Neural progenitor cell (in vitro differentiated cells): ENCODE measurements around the gene GFI1. TPM values are rescaled to one million over a fixed set of nuclear protein-coding genes. Genes with fewer than 3 reads are reported as not detected.
"Not testable (repeated sequence)": the region's sequence is repeated elsewhere in the genome, so short reads cannot be mapped to it uniquely, and the experiment has no call there.

ENCODE experiments used
- DNase-seq: peaks from one replicate; pipeline ENCODE4 v3.0.0-alpha.2; 2016; ENCODE audit warnings: low spot score
- H2AFZ ChIP-seq: fragments of 200-600 bp; sonication (generic); replicated peaks from 2 replicates; pipeline ENCODE4 v1.6.1; 2016; ENCODE audit warnings: antibody characterized with exemption
- H3F3A ChIP-seq: fragments of 200-600 bp; sonication (generic); 2 replicates; pipeline ENCODE4 v1.6.1; 2016; ENCODE audit warnings: antibody characterized with exemption, low read depth
- H3K27ac ChIP-seq: fragments of 200-600 bp; sonication (generic); 2 replicates; pipeline ENCODE4 v1.5.1; 2016; ENCODE audit warnings: mild to moderate bottlenecking
- H3K27me3 ChIP-seq: fragments of 200-600 bp; sonication (generic); 2 replicates; pipeline ENCODE4 v1.6.1; 2016; ENCODE audit warnings: mild to moderate bottlenecking, moderate library complexity
- H3K36me3 ChIP-seq: fragments of 200-600 bp; sonication (generic); 2 replicates; pipeline ENCODE4 v1.5.1; 2016
- H3K4me1 ChIP-seq: fragments of 200-600 bp; sonication (generic); 2 replicates; pipeline ENCODE4 v1.6.1; 2016; ENCODE audit warnings: mixed run types
- H3K4me2 ChIP-seq: fragments of 200-600 bp; sonication (generic); 2 replicates; pipeline ENCODE4 v1.6.1; 2016
- H3K4me3 ChIP-seq: fragments of 200-600 bp; sonication (generic); 2 replicates; pipeline ENCODE4 v1.5.1; 2016
- H3K79me2 ChIP-seq: fragments of 200-600 bp; sonication (generic); 2 replicates; pipeline ENCODE4 v1.6.1; 2016; ENCODE audit warnings: low read depth
- H3K9ac ChIP-seq: fragments of 200-600 bp; sonication (generic); 2 replicates; pipeline ENCODE4 v1.6.1; 2016
- H3K9me3 ChIP-seq: fragments of 200-600 bp; sonication (generic); 2 replicates; pipeline ENCODE4 v1.5.1; 2016; ENCODE audit warnings: low read depth
- H4K20me1 ChIP-seq: fragments of 200-600 bp; sonication (generic); 2 replicates; pipeline ENCODE4 v1.6.1; 2016; ENCODE audit warnings: low read depth
- H3K27ac Mint-ChIP-seq: 3 replicates; pipeline ENCODE4 v1.8.0; 2021; ENCODE audit warnings: mixed read lengths
- H3K27me3 Mint-ChIP-seq: 2 replicates; pipeline ENCODE4 v1.8.0; 2022; ENCODE audit warnings: low read depth, mild to moderate bottlenecking, inconsistent platforms, moderate library complexity, mixed read lengths; ENCODE audit not compliant: insufficient read depth
- H3K36me3 Mint-ChIP-seq: 3 replicates; pipeline ENCODE4 v1.8.0; 2021; ENCODE audit warnings: mixed read lengths
- H3K4me1 Mint-ChIP-seq: 3 replicates; pipeline ENCODE4 v1.8.0; 2021; ENCODE audit warnings: mixed read lengths
- H3K4me3 Mint-ChIP-seq: 3 replicates; pipeline ENCODE4 v1.8.0; 2021; ENCODE audit warnings: mild to moderate bottlenecking, moderate library complexity, mixed read lengths
- H3K9me3 Mint-ChIP-seq: 3 replicates; pipeline ENCODE4 v1.8.0; 2020; ENCODE audit warnings: mixed read lengths
- CTCF ChIP-seq: fragments of 200-600 bp; sonication (generic); IDR thresholded peaks from 2 replicates; pipeline ENCODE4 v1.5.1; 2017; ENCODE audit warnings: antibody characterized with exemption, mild to moderate bottlenecking
- EZH2 ChIP-seq: fragments of 200-600 bp; sonication (generic); IDR thresholded peaks from 2 replicates; pipeline ENCODE4 v1.6.1; 2017; ENCODE audit warnings: antibody characterized with exemption, mild to moderate bottlenecking, moderate library complexity
- EZH2phosphoT487 ChIP-seq: fragments of 200-600 bp; sonication (generic); IDR thresholded peaks from 2 replicates; pipeline ENCODE4 v1.6.1; 2017; ENCODE audit warnings: antibody characterized with exemption
- total RNA-seq: library from RNA; depleted of rRNA; stranded (reverse); fragments of >200 nt; gene quantifications from 2 replicates; pipeline ENCODE4 v1.2.3, GENCODE V29; 2015; ENCODE audit warnings: low replicate concordance

Gene GFI1
- total RNA-seq, 1 donor from 2014 or later = not detected

DNA sequence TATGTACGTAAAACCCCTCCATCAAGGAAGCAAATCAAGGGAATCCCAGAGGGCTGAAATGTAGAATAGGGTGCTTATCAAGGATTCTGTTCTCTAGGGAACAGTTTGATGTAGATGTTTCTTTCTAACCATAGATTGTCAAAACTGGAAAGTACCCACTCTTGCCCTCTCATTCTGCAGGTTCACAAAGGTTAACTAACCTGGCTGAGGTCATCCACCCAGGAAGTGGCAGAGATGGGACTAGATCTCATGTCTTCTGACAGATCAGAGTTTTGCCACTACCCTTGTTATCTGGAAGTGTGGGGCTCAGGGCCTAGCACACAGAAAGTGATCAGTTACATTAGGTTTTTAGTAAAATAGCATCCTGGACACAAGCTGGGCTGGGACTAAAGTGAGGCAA lies 47.4 kb downstream of the GFI1 start:
- Histone ChIP-seq H3K27ac (no peak overlapping the region), H3K4me3 (no peak overlapping the region), H3K79me2 (no peaks in the 10 kb centered on the region), H3K9ac (no peak overlapping the region), H3K36me3 (no peaks in the 10 kb centered on the region), H3K9me3 (no peaks in the 10 kb centered on the region), H4K20me1 (no peaks in the 10 kb centered on the region), H3K4me1 (peaks cover 8% of the 10 kb centered on the region), H2AFZ (no peak overlapping the region), H3K4me2 (no peak overlapping the region), H3K27me3 (no peaks in the 10 kb centered on the region), H3F3A (peaks cover 11% of the 10 kb centered on the region)
- H3K27me3 Mint-ChIP-seq = peaks cover 5% of the 10 kb centered on the region
- peaks cover 2% of the 10 kb centered on the region for H3K9me3 Mint-ChIP-seq
- peaks cover 13% of the 10 kb centered on the region for H3K4me1 Mint-ChIP-seq
- H3K36me3 Mint-ChIP-seq = no peaks in the 10 kb centered on the region
- no peak overlapping the region for H3K27ac Mint-ChIP-seq
- H3K4me3 Mint-ChIP-seq = no peak overlapping the region
- no peak for TF ChIP-seq EZH2phosphoT487
- TF ChIP-seq EZH2 = no peak
- no peak for TF ChIP-seq CTCF
- no peak for DNase-seq

- H3K4me3 ChIP-seq, H4K20me1 ChIP-seq, H3K9me3 ChIP-seq, H3K27me3 Mint-ChIP-seq, H3K9ac ChIP-seq, H3K27ac ChIP-seq, H3F3A ChIP-seq, H3K36me3 ChIP-seq, H3K36me3 Mint-ChIP-seq, H3K4me1 ChIP-seq, H3K27me3 ChIP-seq, H3K27ac Mint-ChIP-seq, H3K79me2 ChIP-seq, H2AFZ ChIP-seq, H3K4me2 ChIP-seq, H3K4me3 Mint-ChIP-seq, H3K4me1 Mint-ChIP-seq, DNase-seq: not testable (repeated sequence)
- peaks cover 15% of the 10 kb centered on the region for H3K9me3 Mint-ChIP-seq
Measured at GRCh38 chr1:92434572-92434971, 52.2 kb downstream of the GFI1 start.

- no peaks in the 10 kb centered on the region for H3K79me2 ChIP-seq
- no peak overlapping the region for H2AFZ ChIP-seq
- H3K4me1 Mint-ChIP-seq = peaks cover 4% of the 10 kb centered on the region
- no peak overlapping the region for H3K4me3 Mint-ChIP-seq
- no peak overlapping the region for H3K27ac Mint-ChIP-seq
- peaks cover 14% of the 10 kb centered on the region for H3K4me1 ChIP-seq
- H3K27ac ChIP-seq = no peak overlapping the region
- H3F3A ChIP-seq = peaks cover 13% of the 10 kb centered on the region
- no peaks in the 10 kb centered on the region for H3K36me3 ChIP-seq
- no peak overlapping the region for H3K4me2 ChIP-seq
- H3K9ac ChIP-seq = no peak overlapping the region
- H3K9me3 ChIP-seq = no peaks in the 10 kb centered on the region
- TF ChIP-seq EZH2 (no peak), EZH2phosphoT487 (no peak), CTCF (no peak)
- no peak for DNase-seq
- no peak overlapping the region for H3K4me3 ChIP-seq
- no peaks in the 10 kb centered on the region for H4K20me1 ChIP-seq
- no peaks in the 10 kb centered on the region for H3K36me3 Mint-ChIP-seq
- peaks cover 13% of the 10 kb centered on the region for H3K9me3 Mint-ChIP-seq
- H3K27me3 ChIP-seq = no peaks in the 10 kb centered on the region
- H3K27me3 Mint-ChIP-seq = peaks cover 2% of the 10 kb centered on the region
Measured at GRCh38 chr1:92430030-92430429, 56.7 kb downstream of the GFI1 start.

GRCh38 chr1:92425617-92426016 lies 61.1 kb downstream of the GFI1 start:
- no peaks in the 10 kb centered on the region for H3K79me2 ChIP-seq
- Mint-ChIP-seq H3K4me1 (peaks cover 7% of the 10 kb centered on the region), H3K27ac (no peak overlapping the region), H3K4me3 (no peak overlapping the region), H3K9me3 (no peaks in the 10 kb centered on the region), H3K27me3 (no peaks in the 10 kb centered on the region), H3K36me3 (no peaks in the 10 kb centered on the region)
- no peaks in the 10 kb centered on the region for H3K9me3 ChIP-seq
- peak; percentile 37 for DNase-seq
- no peak overlapping the region for H2AFZ ChIP-seq
- H4K20me1 ChIP-seq = no peaks in the 10 kb centered on the region
- H3K4me3 ChIP-seq = no peak overlapping the region
- no peak for TF ChIP-seq EZH2phosphoT487
- no peak for TF ChIP-seq EZH2
- no peak for TF ChIP-seq CTCF
- H3K4me1 ChIP-seq = peaks cover 22% of the 10 kb centered on the region
- H3K9ac ChIP-seq = no peak overlapping the region
- peak overlapping the region; percentile 55 for H3K4me2 ChIP-seq
- no peaks in the 10 kb centered on the region for H3K27me3 ChIP-seq
- no peak overlapping the region for H3K27ac ChIP-seq
- H3K36me3 ChIP-seq = no peaks in the 10 kb centered on the region
- peaks cover 20% of the 10 kb centered on the region for H3F3A ChIP-seq

Other genes with a start within 250 kb of the GFI1 start
- 33.2 and 44.4 TPM in 2 replicates for gene GLMN, start 187.9 kb downstream of the GFI1 start, total RNA-seq
- gene RPAP2, start 187.9 kb downstream of the GFI1 start, total RNA-seq = 14.2 and 36.3 TPM in 2 replicates